Suppressor macrophage treated with lipopolysaccharide for 1 hour (primary cell): Measurements from ENCODE around the gene GSAP.
"Not testable (repeated sequence)": the region's sequence is repeated elsewhere in the genome, so short reads cannot be mapped to it uniquely, and the experiment has no call there.

Experiments
- DNase-seq, 3 donors: peaks; one replicate each; pipeline ENCODE4 v3.0.0-alpha.2; 2020 to 2022

The GSAP gene

DNA sequence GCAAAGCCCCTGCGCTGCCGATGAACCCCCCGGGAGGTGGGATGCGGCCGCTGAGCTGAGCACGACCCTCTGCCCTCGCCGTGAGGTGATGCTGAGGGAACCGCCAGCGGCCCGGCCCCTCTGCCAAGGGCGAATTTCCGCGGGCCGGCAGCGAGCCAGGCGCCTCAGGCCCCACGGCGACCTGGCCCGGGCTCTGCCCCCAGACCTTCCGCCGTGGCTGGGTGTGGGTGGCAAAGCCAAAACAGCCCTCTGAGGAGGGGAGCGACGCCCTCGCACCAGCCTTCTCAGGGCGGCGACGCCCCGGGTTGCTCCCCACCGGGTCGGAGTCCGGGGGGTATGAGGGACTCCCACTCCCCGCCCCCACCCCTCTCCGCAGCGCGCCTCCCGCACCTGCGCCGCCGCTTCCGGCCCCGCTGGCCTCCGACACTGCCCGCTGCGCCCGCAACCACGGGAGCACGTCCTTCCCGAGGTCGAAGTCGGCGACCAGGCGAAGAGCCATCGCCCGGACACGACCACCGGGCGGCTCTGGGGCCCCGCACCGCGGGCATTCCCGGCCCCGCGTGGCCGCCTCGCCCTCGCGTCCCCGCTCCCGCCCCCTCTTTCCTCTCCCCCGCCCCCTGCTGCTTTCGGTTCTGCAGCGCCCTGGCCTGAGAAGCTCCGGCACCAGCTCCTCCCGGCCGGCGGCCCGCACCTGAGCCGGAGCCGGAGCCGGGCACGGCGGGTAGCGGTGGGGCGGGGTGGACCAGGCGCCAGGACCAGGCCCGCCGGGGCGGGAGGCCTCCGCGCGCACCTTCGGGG is at the start of gene GSAP:
Gene GSAP (minus strand): TSS at position 527 of the 798 bp plus-strand sequence. CDS start 28 bp downstream, at position 499.
- DNase-seq: peak; percentile 75 to 90 (median 79)

- peak; percentile 48 to 81 (median 62) for DNase-seq
These were observed 49.1 kb upstream of the GSAP start for GRCh38 chr7:77465256-77465655.

DNA sequence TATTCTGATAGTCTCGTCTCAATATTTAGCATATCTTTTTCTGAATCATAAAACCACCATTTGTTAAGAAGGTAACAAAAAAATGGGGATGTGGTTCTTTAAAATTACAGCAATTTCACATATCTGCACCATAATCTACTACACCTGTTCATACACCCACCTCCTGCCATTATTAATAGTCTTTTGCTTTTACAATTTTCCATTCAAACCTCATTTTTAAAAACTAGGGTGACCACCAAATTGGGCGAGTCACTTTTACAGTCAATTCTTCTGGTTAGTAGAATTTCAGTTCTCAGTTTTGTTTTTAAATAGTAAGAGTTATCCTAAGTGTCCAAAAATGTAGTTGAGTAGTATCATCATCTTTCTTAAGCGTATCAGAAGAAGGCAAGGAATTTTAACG is 48.4 kb upstream of the GSAP start:
- no peak for DNase-seq

GRCh38 chr7:77463632-77464031 is 47.5 kb upstream of the GSAP start:
- peak; percentile 79 to 95 (median 92) for DNase-seq

GRCh38 chr7:77461842-77462241 is 45.7 kb upstream of the GSAP start:
- DNase-seq: no peak

DNA sequence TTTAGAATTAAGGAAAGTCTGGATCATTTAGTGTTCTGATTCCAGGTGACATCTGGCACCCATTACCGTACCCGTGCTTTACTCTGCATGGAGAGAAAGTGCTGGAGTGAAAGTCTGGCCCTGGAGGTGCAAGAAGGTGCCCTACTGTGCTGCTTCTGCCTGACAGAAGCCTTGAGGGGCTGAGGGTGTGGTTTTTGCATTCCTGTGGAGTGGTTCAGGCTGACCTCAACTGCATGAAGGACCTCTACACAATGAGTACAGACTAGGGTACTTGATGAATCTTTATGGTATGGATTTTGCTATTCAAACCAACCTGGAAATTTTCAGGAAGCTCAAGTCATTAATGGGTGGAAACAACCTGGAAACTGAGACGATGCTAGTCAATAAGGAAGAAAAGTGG is 45.1 kb upstream of the GSAP start:
- no peak for DNase-seq

GRCh38 chr7:77460057-77460486 is 43.9 kb upstream of the GSAP start:
- no peak for DNase-seq

GRCh38 chr7:77459311-77459726 is 43.2 kb upstream of the GSAP start:
- DNase-seq: no peak

DNA sequence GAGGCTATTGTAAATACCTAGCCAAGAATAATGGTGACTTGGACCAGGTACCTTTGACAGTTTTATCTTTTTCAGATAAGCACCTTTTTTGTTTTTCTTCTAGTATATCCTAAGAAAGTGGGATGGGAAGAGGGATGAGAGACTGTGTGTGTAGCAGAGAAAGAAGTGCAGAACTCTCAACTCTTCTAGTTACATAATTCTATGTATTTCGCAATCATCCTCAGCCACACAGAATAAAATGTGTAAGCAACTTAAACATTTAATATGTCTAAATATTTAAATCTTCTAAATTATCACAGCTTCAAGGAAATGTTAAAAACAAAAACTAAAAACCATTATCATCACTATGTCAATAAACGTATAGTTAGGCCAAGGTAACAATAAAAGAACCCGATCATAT is 42.6 kb upstream of the GSAP start:
- peak in 2 of 3 donors; percentile 17 to 72 for DNase-seq

- no peak for DNase-seq
These were observed 41.6 kb upstream of the GSAP start for GRCh38 chr7:77457779-77458178.

DNA sequence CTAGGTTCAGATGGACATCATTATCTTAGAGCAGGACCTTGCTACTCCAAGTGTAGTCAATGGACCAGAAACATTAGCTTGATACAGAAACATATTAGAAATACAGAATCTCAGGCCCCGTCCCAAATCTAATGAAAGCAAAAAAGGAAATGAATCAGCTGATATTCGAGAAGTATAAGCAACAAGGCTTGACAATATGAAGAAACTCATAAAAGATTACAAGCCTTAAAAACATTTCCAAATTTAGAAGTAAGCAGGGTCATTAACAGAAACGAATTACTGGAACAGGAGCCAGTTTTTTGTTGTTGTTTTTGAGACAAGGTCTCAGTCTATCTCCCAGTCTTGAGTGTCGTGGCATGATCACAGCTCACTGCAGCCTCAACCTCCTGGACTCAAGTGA is 40.5 kb upstream of the GSAP start:
- peak in 2 of 3 donors; percentile 42 to 43 for DNase-seq

GRCh38 chr7:77455321-77455720 is 39.2 kb upstream of the GSAP start:
- DNase-seq: peak; percentile 65 to 72 (median 69)

DNA sequence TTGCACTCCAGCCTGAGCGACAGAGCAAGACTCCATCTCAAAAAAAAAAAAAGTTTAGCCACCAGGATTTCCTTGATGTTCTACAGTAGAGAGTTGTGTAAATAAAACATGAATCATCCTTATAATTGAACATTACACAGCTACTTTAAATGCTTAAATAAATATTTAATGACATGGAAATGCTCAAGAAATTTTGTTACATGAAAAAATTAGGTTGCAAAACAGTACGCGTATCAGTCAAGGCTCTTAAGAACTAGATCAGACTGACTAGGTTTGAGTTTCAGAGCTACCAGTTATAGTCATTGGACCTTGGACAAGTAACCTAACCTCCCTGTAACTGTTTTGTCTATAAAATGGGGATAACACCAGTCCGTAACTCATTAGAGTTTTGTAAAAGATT is 38.7 kb upstream of the GSAP start:
- no peak for DNase-seq

- DNase-seq: peak; percentile 34 to 59 (median 56)
These were observed 37.4 kb upstream of the GSAP start for GRCh38 chr7:77453531-77453930.

DNA sequence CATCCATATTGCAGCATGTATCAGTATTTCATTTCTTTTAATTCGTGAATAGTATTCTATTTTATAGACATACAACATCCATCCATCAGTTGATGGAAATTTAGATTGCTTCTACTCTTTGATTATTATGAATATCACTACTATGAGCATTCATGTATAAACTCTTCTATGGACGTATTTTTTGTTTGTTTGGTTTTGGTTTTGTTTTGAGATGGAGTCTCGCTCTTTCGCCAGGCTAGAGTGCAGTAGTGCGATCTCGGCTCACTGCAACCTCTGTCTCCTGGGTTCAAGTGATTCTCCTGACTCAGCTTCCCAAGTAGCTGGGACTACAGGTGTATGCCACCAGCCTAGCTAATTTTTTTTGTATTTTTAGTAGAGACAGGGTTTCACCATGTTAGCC is 35.8 kb upstream of the GSAP start:
- not testable (repeated sequence) for DNase-seq

DNA sequence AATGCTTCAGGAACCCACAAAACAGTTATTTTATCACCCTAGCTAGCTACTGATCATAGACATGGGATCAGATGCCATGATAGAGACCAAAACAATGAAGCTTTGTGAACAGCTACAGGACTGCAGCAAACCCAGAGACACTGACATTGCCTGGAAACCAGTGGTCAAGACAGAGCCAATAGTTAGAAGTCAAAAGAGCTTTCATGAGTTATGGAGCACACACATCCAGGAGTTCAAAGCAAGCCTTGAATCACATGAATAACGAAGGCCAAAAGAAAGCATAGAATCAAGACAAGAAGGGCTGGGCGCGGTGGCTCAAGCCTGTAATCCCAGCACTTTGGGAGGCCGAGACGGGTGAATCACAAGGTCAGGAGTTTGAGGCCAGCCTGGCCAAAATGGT is 34.5 kb upstream of the GSAP start:
- no peak for DNase-seq

DNA sequence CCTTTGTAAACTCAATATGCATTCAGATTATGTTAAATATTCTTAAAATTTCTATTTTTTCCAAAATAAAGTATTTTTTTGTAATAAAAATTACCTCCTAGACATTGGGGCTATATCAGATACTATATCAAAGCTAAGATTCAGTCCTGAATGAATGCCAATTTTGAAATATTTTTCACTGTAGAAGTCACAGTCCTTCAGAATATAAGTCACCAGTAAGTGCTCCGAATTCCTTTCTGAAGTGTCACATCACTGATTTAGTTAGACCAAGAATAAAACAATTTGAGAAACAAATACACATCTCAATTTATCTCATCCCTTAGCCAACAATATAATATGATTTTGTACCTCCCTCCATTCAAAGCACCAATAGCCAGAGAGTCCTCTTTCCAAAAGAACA is 33.9 kb upstream of the GSAP start:
- DNase-seq: no peak

DNA sequence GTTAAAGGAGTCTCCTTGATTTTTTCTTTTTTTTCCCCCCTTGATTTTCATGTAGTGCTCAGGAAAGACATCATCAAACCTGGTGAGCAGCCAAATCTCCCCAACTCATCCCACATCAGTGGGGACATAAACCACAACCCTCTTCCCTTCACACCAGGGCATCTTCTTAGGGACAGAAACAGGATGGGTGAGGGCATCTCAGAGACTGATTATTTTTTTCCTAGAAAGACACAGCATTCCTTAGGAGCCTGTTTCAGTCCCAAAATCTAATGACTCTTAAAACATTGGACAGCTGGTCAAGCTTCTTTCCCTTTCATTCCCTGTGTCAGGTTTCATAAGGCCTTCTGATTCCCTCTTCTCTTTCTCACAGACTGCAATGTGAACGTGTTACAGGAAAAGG is 31.5 kb upstream of the GSAP start:
- DNase-seq: no peak

DNA sequence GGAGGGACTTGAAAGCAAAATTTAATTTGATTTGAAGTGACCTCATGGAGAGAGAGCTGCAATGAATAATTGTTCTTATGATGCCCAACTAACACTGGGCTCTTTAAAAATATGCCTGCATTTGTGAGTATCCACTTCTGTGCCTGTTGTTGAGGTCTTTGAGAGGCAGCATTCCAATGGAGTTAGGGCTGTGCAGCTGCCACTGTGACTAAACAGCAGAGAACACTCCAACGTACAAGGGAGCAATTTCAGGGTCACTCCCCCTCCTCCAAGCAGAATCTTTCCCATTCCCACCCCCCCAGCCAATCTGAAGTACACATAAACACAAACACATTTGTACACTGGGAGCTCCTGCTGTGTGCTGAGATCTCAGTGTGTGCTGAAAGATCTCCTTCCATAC is 28.0 kb upstream of the GSAP start:
- DNase-seq: no peak

- DNase-seq: no peak
These were observed 26.9 kb upstream of the GSAP start for GRCh38 chr7:77443042-77443441.

- peak in 2 of 3 donors; percentile 70 for DNase-seq
These were observed 26.5 kb upstream of the GSAP start for GRCh38 chr7:77442636-77443035.

GRCh38 chr7:77441046-77441445 is 24.9 kb upstream of the GSAP start:
- DNase-seq: no peak

DNA sequence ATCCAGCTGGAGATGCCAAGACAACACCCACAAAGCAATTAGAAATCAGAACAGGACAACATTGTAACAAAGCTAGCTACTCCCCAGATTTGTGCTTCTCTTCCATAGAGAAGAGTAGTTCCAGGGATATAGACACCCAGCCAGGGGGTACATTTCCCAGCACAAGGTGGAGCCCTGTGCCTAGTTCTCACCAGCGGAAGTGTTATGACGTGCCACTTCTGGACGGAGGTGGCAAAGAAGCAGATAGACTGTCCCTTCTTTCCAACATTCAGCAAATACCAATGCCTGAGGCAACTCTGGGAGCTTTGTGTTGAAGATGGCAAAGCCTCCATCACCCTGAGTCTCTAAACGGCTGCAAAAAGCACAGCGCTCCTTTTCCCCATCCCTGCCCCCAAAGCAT is 23.4 kb upstream of the GSAP start:
- DNase-seq: peak; percentile 70 to 72 (median 71)

- no peak for DNase-seq
These were observed 22.0 kb upstream of the GSAP start for GRCh38 chr7:77438131-77438530.
